Fibroblast of pulmonary artery (primary cell): Measurements from ENCODE around the gene P2RX4.
"Not testable (repeated sequence)": the region's sequence is repeated elsewhere in the genome, so short reads cannot be mapped to it uniquely, and the experiment has no call there.

Source experiments
- DNase-seq: peaks from one replicate; pipeline ENCODE4 v3.0.0-alpha.2; 2010; ENCODE audit warnings: low read depth
- H3K4me3 ChIP-seq: replicated peaks from 2 replicates; pipeline ENCODE4 v1.5.1; 2011; ENCODE audit warnings: low read depth, mild to moderate bottlenecking, control low read depth, low read length, moderate library complexity
- TF ChIP-seq, protein P1 (sequence below): IDR thresholded peaks from 2 replicates; pipeline ENCODE4 v1.5.1; 2011; ENCODE audit warnings: mild to moderate bottlenecking, control low read depth, low read length, inconsistent platforms; ENCODE audit errors: missing control alignments

Gene P2RX4

DNA sequence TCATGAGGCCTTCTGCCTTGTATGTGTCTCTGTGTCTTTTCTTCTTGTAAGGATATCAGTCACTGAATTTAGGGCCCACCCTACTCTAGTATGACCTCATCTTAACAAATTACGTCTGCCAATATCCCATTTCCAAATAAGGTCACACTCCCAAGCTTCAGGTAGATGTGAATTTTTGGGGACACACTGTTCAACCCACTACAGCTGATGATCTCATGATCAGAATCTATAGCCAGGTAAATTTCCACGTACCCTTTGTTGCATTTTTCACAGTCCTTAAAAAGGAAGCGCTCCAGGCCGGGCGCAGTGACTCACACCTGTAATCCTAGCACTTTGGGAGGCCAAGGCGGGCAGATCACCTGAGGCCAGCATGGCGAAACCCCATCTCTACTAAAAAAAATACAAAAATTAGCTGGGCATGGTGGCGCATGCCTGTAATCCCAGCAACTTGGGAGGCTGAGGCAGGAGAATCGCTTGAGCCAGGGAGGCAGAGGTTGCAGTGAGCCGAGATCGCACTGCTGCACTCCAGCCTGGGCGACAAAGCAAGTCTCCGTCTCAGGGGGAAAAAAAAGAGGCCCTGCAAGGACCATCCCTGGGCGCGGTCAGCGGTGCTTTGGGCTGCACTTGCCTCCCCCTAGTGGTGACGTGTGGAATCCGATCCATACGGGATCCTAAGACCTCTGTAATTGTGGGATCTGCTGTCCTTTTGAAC is 20.1 kb downstream of the P2RX4 start:
- not testable (repeated sequence) for H3K4me3 ChIP-seq

DNA sequence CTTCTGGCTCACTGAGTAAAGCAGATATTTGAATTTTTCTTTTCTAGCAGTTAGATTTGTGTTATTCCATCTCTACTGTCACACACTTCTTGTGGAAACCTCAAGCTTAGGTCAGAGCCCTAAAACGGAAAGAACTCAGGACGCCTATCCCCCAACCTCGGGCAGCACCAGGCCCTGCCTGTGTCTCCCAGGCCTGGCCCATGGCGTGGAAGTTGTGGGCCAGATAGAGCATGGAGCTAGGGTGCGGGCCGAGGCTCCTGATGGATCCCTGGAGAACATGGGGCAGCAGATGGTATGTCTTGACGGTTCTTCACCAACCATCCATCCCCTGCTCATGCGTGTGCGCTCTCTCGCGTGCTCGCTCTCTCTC is 20.6 kb downstream of the P2RX4 start:
- no peak overlapping the region for H3K4me3 ChIP-seq
- TF ChIP-seq, protein P1, sequence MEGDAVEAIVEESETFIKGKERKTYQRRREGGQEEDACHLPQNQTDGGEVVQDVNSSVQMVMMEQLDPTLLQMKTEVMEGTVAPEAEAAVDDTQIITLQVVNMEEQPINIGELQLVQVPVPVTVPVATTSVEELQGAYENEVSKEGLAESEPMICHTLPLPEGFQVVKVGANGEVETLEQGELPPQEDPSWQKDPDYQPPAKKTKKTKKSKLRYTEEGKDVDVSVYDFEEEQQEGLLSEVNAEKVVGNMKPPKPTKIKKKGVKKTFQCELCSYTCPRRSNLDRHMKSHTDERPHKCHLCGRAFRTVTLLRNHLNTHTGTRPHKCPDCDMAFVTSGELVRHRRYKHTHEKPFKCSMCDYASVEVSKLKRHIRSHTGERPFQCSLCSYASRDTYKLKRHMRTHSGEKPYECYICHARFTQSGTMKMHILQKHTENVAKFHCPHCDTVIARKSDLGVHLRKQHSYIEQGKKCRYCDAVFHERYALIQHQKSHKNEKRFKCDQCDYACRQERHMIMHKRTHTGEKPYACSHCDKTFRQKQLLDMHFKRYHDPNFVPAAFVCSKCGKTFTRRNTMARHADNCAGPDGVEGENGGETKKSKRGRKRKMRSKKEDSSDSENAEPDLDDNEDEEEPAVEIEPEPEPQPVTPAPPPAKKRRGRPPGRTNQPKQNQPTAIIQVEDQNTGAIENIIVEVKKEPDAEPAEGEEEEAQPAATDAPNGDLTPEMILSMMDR: no peak
- no peak for DNase-seq

More for the DNA sequence above, 20.1 kb downstream of the P2RX4 start:
- DNase-seq: peak; percentile 82
- TF ChIP-seq, protein P1: peak; percentile 88

DNA sequence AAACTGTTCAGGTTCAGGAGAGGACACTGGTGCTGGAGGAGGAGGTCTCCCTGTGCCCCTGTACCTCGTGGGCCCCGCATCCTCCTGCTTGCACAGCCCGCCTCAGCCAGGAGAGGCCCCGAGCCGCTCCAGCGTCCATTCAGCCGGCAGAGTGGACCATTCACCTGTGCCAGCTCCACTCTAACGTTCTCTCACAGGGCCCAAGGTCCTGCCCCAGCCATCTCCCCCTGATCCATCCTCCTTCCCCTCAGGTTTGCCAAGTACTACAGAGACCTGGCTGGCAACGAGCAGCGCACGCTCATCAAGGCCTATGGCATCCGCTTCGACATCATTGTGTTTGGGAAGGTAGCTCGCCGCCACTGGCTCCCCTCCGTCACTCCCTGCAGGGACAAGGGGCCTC is 22.2 kb downstream of the P2RX4 start:
- TF ChIP-seq, protein P1: no peak
- H3K4me3 ChIP-seq: no peak overlapping the region
- no peak for DNase-seq

- TF ChIP-seq, protein P1: no peak
- no peak overlapping the region for H3K4me3 ChIP-seq
- no peak for DNase-seq
Measured at GRCh38 chr12:121232977-121233627, 23.2 kb downstream of the P2RX4 start.

- no peak for DNase-seq
- H3K4me3 ChIP-seq: no peak overlapping the region
- TF ChIP-seq, protein P1: no peak
Measured at GRCh38 chr12:121233628-121234020, 23.7 kb downstream of the P2RX4 start.

DNA sequence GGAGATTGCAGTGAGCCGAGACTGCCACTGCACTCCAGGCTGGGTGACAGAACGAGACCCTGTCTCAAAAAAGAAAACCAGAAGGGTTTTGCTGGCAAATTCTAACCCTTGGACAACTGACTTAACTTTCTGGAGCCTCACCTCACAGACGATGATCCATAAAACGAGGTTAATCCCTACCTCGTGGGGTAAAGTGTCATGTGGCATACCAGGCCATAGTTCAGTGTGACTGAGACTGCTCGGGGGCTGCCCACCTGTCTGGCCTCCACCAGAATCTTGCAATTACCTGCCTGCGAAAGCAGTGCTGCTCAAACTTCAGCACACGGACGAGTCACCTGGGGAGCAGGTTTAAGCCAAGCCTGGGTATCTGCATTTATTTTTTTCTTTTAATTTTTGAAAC is 26.8 kb downstream of the P2RX4 start:
- no peak for DNase-seq
- H3K4me3 ChIP-seq: no peak overlapping the region
- TF ChIP-seq, protein P1: no peak
